GM12865 (cell line): ENCODE measurements around the gene SMARCA5.

ENCODE experiments used
- DNase-seq: peaks from one replicate; pipeline ENCODE4 v3.0.0; 2010; ENCODE audit warnings: low read depth
- H3K4me3 ChIP-seq: 2 replicates; pipeline ENCODE4 v1.5.1; 2011; ENCODE audit warnings: mild to moderate bottlenecking, low read depth, low read length, control low read depth
- CTCF ChIP-seq: IDR thresholded peaks from 2 replicates; pipeline ENCODE4 v1.5.1; 2011; ENCODE audit warnings: low read length, control low read depth, low read depth, inconsistent platforms; ENCODE audit not compliant: insufficient read depth; ENCODE audit errors: missing control alignments

The SMARCA5 gene

GRCh38 chr4:143531788-143532491, 18.4 kb downstream of the SMARCA5 start:
- no peak overlapping the region for H3K4me3 ChIP-seq
- no peak for DNase-seq
- TF ChIP-seq CTCF, result no peak

- no peak for TF ChIP-seq CTCF
- no peak overlapping the region for H3K4me3 ChIP-seq
- peak; percentile 26 for DNase-seq
Measured at GRCh38 chr4:143538979-143539669, 25.6 kb downstream of the SMARCA5 start.

GRCh38 chr4:143539670-143540023, 26.1 kb downstream of the SMARCA5 start:
- H3K4me3 ChIP-seq, result no peak overlapping the region
- no peak for DNase-seq
- no peak for TF ChIP-seq CTCF

- TF ChIP-seq CTCF, result no peak
Measured at GRCh38 chr4:143549928-143550327, 36.4 kb downstream of the SMARCA5 start.

GRCh38 chr4:143554728-143555597, 41.5 kb downstream of the SMARCA5 start:
- TF ChIP-seq CTCF, result no peak
- DNase-seq, result peak; percentile 70
- H3K4me3 ChIP-seq, result no peak overlapping the region

More at GRCh38 chr4:143549928-143550327, 36.4 kb downstream of the SMARCA5 start:
- no peak overlapping the region for H3K4me3 ChIP-seq
- DNase-seq, result no peak

GRCh38 chr4:143555676-143556075, 42.2 kb downstream of the SMARCA5 start:
- no peak for DNase-seq
- no peak for TF ChIP-seq CTCF
- no peak overlapping the region for H3K4me3 ChIP-seq
